Lung microvascular endothelial cell (primary cell): Measurements from ENCODE around the gene KCNT2. TPM values are rescaled to one million over a fixed set of nuclear protein-coding genes. Genes with fewer than 3 reads are reported as not detected.
"Not testable (repeated sequence)": the region's sequence is repeated elsewhere in the genome, so short reads cannot be mapped to it uniquely, and the experiment has no call there.

ENCODE experiments used
- DNase-seq, 2 donors: peaks; one replicate each; pipeline versions ENCODE4 v3.0.0 to v3.0.0-alpha.2; 2010; ENCODE audit warnings: low read depth in 2 of 2
- total RNA-seq: library from RNA; depleted of rRNA; stranded (reverse); fragments of >200 nt; gene quantifications from 2 replicates; pipeline ENCODE4 v1.2.1, GENCODE V29; 2014

KCNT2 gene
- under 0.01 TPM in 2 replicates for total RNA-seq

- DNase-seq, result peak; percentile 3 to 22
Observed at GRCh38 chr1:196608390-196609369, at the start of gene KCNT2. Gene KCNT2, minus strand, starts transcription at chr1:196608440. Its CDS starts 131 bp downstream, at chr1:196608309.

GRCh38 chr1:196655494-196655893, 47.3 kb upstream of the KCNT2 start:
- no peak for DNase-seq

GRCh38 chr1:196655071-196655470, 46.8 kb upstream of the KCNT2 start:
- DNase-seq, result no peak

- DNase-seq, result no peak
Observed at GRCh38 chr1:196654271-196654670, 46.0 kb upstream of the KCNT2 start.

- DNase-seq, result peak in 1 of 2 donors; percentile 70
Observed at GRCh38 chr1:196651637-196652215, 43.5 kb upstream of the KCNT2 start, which contains the start of gene CFH. Gene CFH, plus strand, starts transcription at chr1:196652043. Its CDS starts 75 bp downstream, at chr1:196652118.

- no peak for DNase-seq
Observed at GRCh38 chr1:196651079-196651478, 42.8 kb upstream of the KCNT2 start.

GRCh38 chr1:196650403-196650802, 42.2 kb upstream of the KCNT2 start:
- DNase-seq, result no peak

- no peak for DNase-seq
Observed at GRCh38 chr1:196649990-196650389, 41.8 kb upstream of the KCNT2 start.

GRCh38 chr1:196640976-196641375, 32.7 kb upstream of the KCNT2 start:
- no peak for DNase-seq

GRCh38 chr1:196639291-196639690, 31.1 kb upstream of the KCNT2 start:
- DNase-seq, result not testable (repeated sequence)

GRCh38 chr1:196638466-196638865, 30.2 kb upstream of the KCNT2 start:
- no peak for DNase-seq

- no peak for DNase-seq
Observed at GRCh38 chr1:196637606-196638005, 29.4 kb upstream of the KCNT2 start.

- DNase-seq, result no peak
Observed at GRCh38 chr1:196628838-196629237, 20.6 kb upstream of the KCNT2 start.

- DNase-seq, result no peak
Observed at GRCh38 chr1:196623079-196623478, 14.8 kb upstream of the KCNT2 start.

GRCh38 chr1:196619721-196620120, 11.5 kb upstream of the KCNT2 start:
- DNase-seq, result no peak

GRCh38 chr1:196611873-196612272, 3.6 kb upstream of the KCNT2 start:
- no peak for DNase-seq

GRCh38 chr1:196609370-196609737, 1.1 kb upstream of the KCNT2 start:
- DNase-seq, result no peak

- DNase-seq, result no peak
Observed at GRCh38 chr1:196607981-196608380, 259 bp downstream of the KCNT2 start.

- no peak for DNase-seq
Observed at GRCh38 chr1:196603651-196604050, 4.6 kb downstream of the KCNT2 start.

- DNase-seq, result no peak
Observed at GRCh38 chr1:196598942-196599748, 9.1 kb downstream of the KCNT2 start.

GRCh38 chr1:196594700-196595099, 13.5 kb downstream of the KCNT2 start:
- no peak for DNase-seq

- no peak for DNase-seq
Observed at GRCh38 chr1:196593955-196594354, 14.3 kb downstream of the KCNT2 start.
